DND-41 (cell line): ENCODE data around the gene GRIPAP1.

Experiments used
- ATAC-seq: fragments of 200-7000 bp; cut with Tn5 transposase; 3 replicates; pipeline ENCODE4 v1.9.1; 2021; ENCODE audit warnings: low read depth; ENCODE audit not compliant: insufficient read depth
- DNase-seq: peaks from one replicate; pipeline ENCODE4 v3.0.0-alpha.2; 2020
- H2AFZ ChIP-seq: 2 replicates; pipeline ENCODE4 v1.6.0; 2012; ENCODE audit warnings: low read depth, low read length
- H3K27ac ChIP-seq: 2 replicates; pipeline ENCODE4 v1.5.1; 2012; ENCODE audit warnings: low read length, inconsistent platforms
- H3K27me3 ChIP-seq: fragments of 200-600 bp; sonication (generic); 2 replicates; pipeline ENCODE4 v1.6.0; 2012; ENCODE audit warnings: low read length, mild to moderate bottlenecking, inconsistent platforms; ENCODE audit not compliant: insufficient read depth, poor library complexity
- H3K36me3 ChIP-seq: 2 replicates; pipeline ENCODE4 v1.5.1; 2012; ENCODE audit warnings: low read length, inconsistent platforms; ENCODE audit not compliant: insufficient read depth
- H3K4me1 ChIP-seq: 2 replicates; pipeline ENCODE4 v1.5.1; 2012; ENCODE audit warnings: mild to moderate bottlenecking, low read length; ENCODE audit not compliant: insufficient read depth
- H3K4me2 ChIP-seq: 2 replicates; pipeline ENCODE4 v1.6.0; 2012; ENCODE audit warnings: mild to moderate bottlenecking, moderate library complexity, low read length, inconsistent platforms; ENCODE audit not compliant: insufficient read depth
- H3K4me3 ChIP-seq, 2 experiments: fragments of 200-600 bp in 1 of 2; shearing (Covaris generic) in 1 of 2; 2 replicates each; pipeline ENCODE4 v1.5.1; 2012 to 2016; ENCODE audit warnings: inconsistent platforms in 2 of 2, low read length in 2 of 2, mild to moderate bottlenecking in 2 of 2, low read depth in 1 of 2, moderate library complexity in 1 of 2
- H3K79me2 ChIP-seq: 2 replicates; pipeline ENCODE4 v1.6.0; 2012; ENCODE audit warnings: low read length, inconsistent platforms; ENCODE audit not compliant: insufficient read depth
- H3K9ac ChIP-seq: 2 replicates; pipeline ENCODE4 v1.6.0; 2012; ENCODE audit warnings: low read depth, mild to moderate bottlenecking, inconsistent platforms, low read length, moderate library complexity
- H3K9me3 ChIP-seq: 2 replicates; pipeline ENCODE4 v1.5.1; 2012; ENCODE audit warnings: low read length, moderate library complexity, mild to moderate bottlenecking, inconsistent platforms; ENCODE audit not compliant: insufficient read depth, severe bottlenecking
- H4K20me1 ChIP-seq: 2 replicates; pipeline ENCODE4 v1.6.0; 2012; ENCODE audit warnings: low read length; ENCODE audit not compliant: insufficient read depth
- CTCF ChIP-seq: IDR thresholded peaks from 2 replicates; pipeline ENCODE4 v1.5.1; 2012; ENCODE audit warnings: borderline replicate concordance, low read length, moderate library complexity, mild to moderate bottlenecking; ENCODE audit not compliant: poor library complexity, severe bottlenecking; ENCODE audit errors: extremely low read depth
- EZH2 ChIP-seq: IDR thresholded peaks from 3 replicates; pipeline ENCODE4 v1.6.1; 2012; ENCODE audit warnings: borderline replicate concordance, low read depth, mild to moderate bottlenecking, moderate library complexity, low read length, inconsistent platforms; ENCODE audit not compliant: severe bottlenecking

The GRIPAP1 gene

GRCh38 chrX:48998391-48998790 is 3.7 kb downstream of the GRIPAP1 start:
- TF ChIP-seq CTCF = no peak
- TF ChIP-seq EZH2 = no peak

GRCh38 chrX:48997865-48998264 is 4.2 kb downstream of the GRIPAP1 start:
- Histone ChIP-seq H2AFZ (no peak overlapping the region), H3K27ac (no peak overlapping the region), H3K27me3 (no peaks in the 10 kb centered on the region), H3K4me2 (no peak overlapping the region), H3K79me2 (peaks cover 19% of the 10 kb centered on the region), H3K9ac (no peak overlapping the region), H4K20me1 (peaks cover 9% of the 10 kb centered on the region), H3K9me3 (no peaks in the 10 kb centered on the region), H3K36me3 (peaks cover 62% of the 10 kb centered on the region), H3K4me3 (no peak overlapping the region), H3K4me1 (peaks cover 19% of the 10 kb centered on the region)
- no peak for TF ChIP-seq EZH2
- TF ChIP-seq CTCF = no peak
- no peak for DNase-seq
- no peak for ATAC-seq

More at GRCh38 chrX:48998391-48998790, 3.7 kb downstream of the GRIPAP1 start:
- peaks cover 19% of the 10 kb centered on the region for H3K79me2 ChIP-seq
- no peak overlapping the region for H2AFZ ChIP-seq
- H4K20me1 ChIP-seq = peaks cover 9% of the 10 kb centered on the region
- no peak for ATAC-seq
- H3K4me3 ChIP-seq = no peak overlapping the region
- H3K36me3 ChIP-seq = peaks cover 57% of the 10 kb centered on the region
- H3K4me2 ChIP-seq = no peak overlapping the region
- H3K9ac ChIP-seq = no peak overlapping the region
- H3K4me1 ChIP-seq = peaks cover 22% of the 10 kb centered on the region
- H3K27me3 ChIP-seq = no peaks in the 10 kb centered on the region
- H3K27ac ChIP-seq = no peak overlapping the region
- DNase-seq = no peak
- no peaks in the 10 kb centered on the region for H3K9me3 ChIP-seq

GRCh38 chrX:48997455-48997854 is 4.6 kb downstream of the GRIPAP1 start:
- Histone ChIP-seq H2AFZ (no peak overlapping the region), H3K4me2 (no peak overlapping the region), H3K9me3 (no peaks in the 10 kb centered on the region), H3K79me2 (peaks cover 19% of the 10 kb centered on the region), H3K4me3 (no peak overlapping the region), H3K27ac (no peak overlapping the region), H3K27me3 (no peaks in the 10 kb centered on the region), H4K20me1 (peaks cover 9% of the 10 kb centered on the region), H3K9ac (no peak overlapping the region), H3K4me1 (peaks cover 16% of the 10 kb centered on the region), H3K36me3 (peaks cover 63% of the 10 kb centered on the region)
- DNase-seq = no peak
- TF ChIP-seq CTCF (no peak), EZH2 (no peak)
- ATAC-seq = no peak

GRCh38 chrX:48996969-48997368 is 5.1 kb downstream of the GRIPAP1 start:
- peak; percentile 25 for DNase-seq
- TF ChIP-seq CTCF (no peak), EZH2 (no peak)
- H3K4me3 ChIP-seq = no peak overlapping the region
- no peaks in the 10 kb centered on the region for H3K9me3 ChIP-seq
- no peak for ATAC-seq
- peaks cover 19% of the 10 kb centered on the region for H3K79me2 ChIP-seq
- peaks cover 9% of the 10 kb centered on the region for H4K20me1 ChIP-seq
- peaks cover 16% of the 10 kb centered on the region for H3K4me1 ChIP-seq
- H3K36me3 ChIP-seq = peaks cover 66% of the 10 kb centered on the region
- no peak overlapping the region for H3K4me2 ChIP-seq
- no peaks in the 10 kb centered on the region for H3K27me3 ChIP-seq
- no peak overlapping the region for H3K27ac ChIP-seq
- H2AFZ ChIP-seq = no peak overlapping the region
- no peak overlapping the region for H3K9ac ChIP-seq
